GM12873 (cell line): ENCODE results near the gene ZNF710.

Source experiments
- CTCF ChIP-seq: IDR thresholded peaks from 2 replicates; pipeline ENCODE4 v1.5.1; 2012; ENCODE audit warnings: low read depth, mild to moderate bottlenecking, moderate library complexity, low read length, control low read depth; ENCODE audit not compliant: insufficient read depth; ENCODE audit errors: missing control alignments

The ZNF710 gene

GRCh38 chr15:90049666-90050604 lies 48.8 kb downstream of the ZNF710 start:
- TF ChIP-seq CTCF: no peak

GRCh38 chr15:90051874-90052273 lies 50.8 kb downstream of the ZNF710 start:
- no peak for TF ChIP-seq CTCF

- TF ChIP-seq CTCF: no peak
Measured at GRCh38 chr15:90053685-90054466, 52.8 kb downstream of the ZNF710 start.

- no peak for TF ChIP-seq CTCF
Measured at GRCh38 chr15:90054618-90055097, 53.5 kb downstream of the ZNF710 start.

- no peak for TF ChIP-seq CTCF
Measured at GRCh38 chr15:90055182-90055581, 54.1 kb downstream of the ZNF710 start.

- TF ChIP-seq CTCF: no peak
Measured at GRCh38 chr15:90056529-90056928, 55.4 kb downstream of the ZNF710 start.

- no peak for TF ChIP-seq CTCF
Measured at GRCh38 chr15:90058308-90058707, 57.2 kb downstream of the ZNF710 start.
